ENCODE measurements around the gene PAK4.

- TF ChIP-seq, protein P1, sequence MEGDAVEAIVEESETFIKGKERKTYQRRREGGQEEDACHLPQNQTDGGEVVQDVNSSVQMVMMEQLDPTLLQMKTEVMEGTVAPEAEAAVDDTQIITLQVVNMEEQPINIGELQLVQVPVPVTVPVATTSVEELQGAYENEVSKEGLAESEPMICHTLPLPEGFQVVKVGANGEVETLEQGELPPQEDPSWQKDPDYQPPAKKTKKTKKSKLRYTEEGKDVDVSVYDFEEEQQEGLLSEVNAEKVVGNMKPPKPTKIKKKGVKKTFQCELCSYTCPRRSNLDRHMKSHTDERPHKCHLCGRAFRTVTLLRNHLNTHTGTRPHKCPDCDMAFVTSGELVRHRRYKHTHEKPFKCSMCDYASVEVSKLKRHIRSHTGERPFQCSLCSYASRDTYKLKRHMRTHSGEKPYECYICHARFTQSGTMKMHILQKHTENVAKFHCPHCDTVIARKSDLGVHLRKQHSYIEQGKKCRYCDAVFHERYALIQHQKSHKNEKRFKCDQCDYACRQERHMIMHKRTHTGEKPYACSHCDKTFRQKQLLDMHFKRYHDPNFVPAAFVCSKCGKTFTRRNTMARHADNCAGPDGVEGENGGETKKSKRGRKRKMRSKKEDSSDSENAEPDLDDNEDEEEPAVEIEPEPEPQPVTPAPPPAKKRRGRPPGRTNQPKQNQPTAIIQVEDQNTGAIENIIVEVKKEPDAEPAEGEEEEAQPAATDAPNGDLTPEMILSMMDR (IDR thresholded peaks at IDR 0.05), result no peak
- TF ChIP-seq POLR2AphosphoS5 (IDR thresholded peaks at IDR 0.05; ENCODE audit: low read depth, low read length) (no peak), SIN3A (IDR thresholded peaks at IDR 0.05; ENCODE audit: borderline replicate concordance, low read depth, low read length) (no peak), ZBTB33 (IDR thresholded peaks at IDR 0.05; ENCODE audit: borderline replicate concordance, low read depth) (no peak), FOSL2 (IDR thresholded peaks at IDR 0.05; ENCODE audit: borderline replicate concordance, low read depth) (no peak), GABPA (IDR thresholded peaks at IDR 0.05; ENCODE audit: low read depth) (no peak), EP300 (IDR thresholded peaks at IDR 0.05; ENCODE audit: borderline replicate concordance in 1 of 2, low read depth in 1 of 2, low read length in 1 of 2) (no peak), CHD2 (IDR thresholded peaks at IDR 0.05; ENCODE audit: low read length, partially characterized antibody) (no peak), YY1 (IDR thresholded peaks at IDR 0.05; ENCODE audit: low read depth) (no peak), RAD21 (IDR thresholded peaks at IDR 0.05; ENCODE audit: low read length) (no peak), USF2 (IDR thresholded peaks at IDR 0.05; ENCODE audit: borderline replicate concordance, low read depth, low read length) (no peak)
Measured at GRCh38 chr19:39175564-39175963, 50.0 kb downstream of the PAK4 start.
